ENCODE results near the gene TEKTIP1.

Gene TEKTIP1

GRCh38 chr19:3544058-3544376 lies 5.0 kb downstream of the TEKTIP1 start:
- no peaks in the 10 kb centered on the region for H3K27me3 ChIP-seq (ENCODE audit: insufficient read depth, insufficient read length)
- peaks cover 13% of the 10 kb centered on the region for H3K4me1 ChIP-seq (ENCODE audit: insufficient read depth, insufficient read length)
- H3K4me3 ChIP-seq (ENCODE audit: insufficient read length, low read depth): no peak overlapping the region
- H3K36me3 ChIP-seq (ENCODE audit: insufficient read depth, insufficient read length, low read length): peaks cover 71% of the 10 kb centered on the region
- TF ChIP-seq ZNF274 (IDR thresholded peaks at IDR 0.05; ENCODE audit: low read depth, low read length): no peak
- TF ChIP-seq YY1 (IDR thresholded peaks at IDR 0.05; ENCODE audit: insufficient read depth, insufficient read length): no peak
- no peak for TF ChIP-seq SUZ12 (IDR thresholded peaks at IDR 0.05; ENCODE audit: extremely low read depth, insufficient read depth, insufficient read length)
- no peak overlapping the region for H3K9ac ChIP-seq (ENCODE audit: insufficient read length, low read depth)
- no peak for DNase-seq (ENCODE audit: low read depth, low spot score)
- no peaks in the 10 kb centered on the region for H3K9me3 ChIP-seq (ENCODE audit: insufficient read depth, low read length)

DNA sequence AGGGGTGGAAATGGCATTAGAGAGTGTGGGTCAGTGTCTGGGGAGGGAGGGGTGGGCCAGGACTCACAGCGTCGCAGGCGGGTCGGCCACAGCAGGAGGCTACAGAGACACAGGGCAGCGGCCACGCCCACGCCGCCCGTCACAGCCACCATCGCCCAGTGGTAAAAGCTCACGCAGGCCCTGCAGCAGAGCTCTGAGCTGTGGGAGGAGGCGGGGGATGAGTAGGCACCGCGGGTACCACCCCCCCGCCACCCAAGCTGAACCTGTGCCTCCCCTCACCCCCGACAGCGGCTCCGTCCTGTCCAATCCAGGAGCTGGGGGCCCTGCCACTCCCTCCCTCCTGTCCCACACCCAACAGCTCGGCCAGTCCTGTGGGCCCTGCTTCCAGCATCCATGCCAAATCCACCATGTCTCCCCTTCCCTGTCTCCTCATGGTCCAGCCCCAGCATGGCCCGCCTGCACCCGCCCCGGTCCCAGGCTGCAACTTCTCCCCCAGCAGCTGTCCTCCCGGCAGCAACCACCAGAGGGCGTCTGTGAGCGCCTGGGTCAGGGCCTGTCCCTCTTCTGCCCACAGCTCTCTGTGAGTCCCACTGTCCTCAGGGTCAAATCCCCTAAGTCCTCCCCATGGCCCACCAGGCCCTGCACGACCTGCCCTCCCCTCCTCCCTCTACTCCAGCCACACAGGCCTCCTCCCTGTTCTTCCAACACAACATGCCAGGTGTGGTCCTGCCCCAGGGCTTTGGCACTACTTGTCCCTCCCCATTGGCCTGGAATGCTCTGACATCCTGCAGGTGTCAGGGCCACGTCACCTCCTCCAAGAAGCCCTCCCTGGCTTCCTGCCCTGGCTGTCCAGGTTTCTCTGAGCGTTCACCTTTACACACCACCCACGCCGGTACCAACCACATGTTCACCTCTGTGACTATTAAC lies 6.0 kb downstream of the TEKTIP1 start:
- Histone ChIP-seq H3K36me3 (ENCODE audit: insufficient read depth, insufficient read length, low read length) (peaks cover 73% of the 10 kb centered on the region), H3K4me1 (ENCODE audit: insufficient read depth, insufficient read length) (peaks cover 11% of the 10 kb centered on the region), H3K27me3 (ENCODE audit: insufficient read depth, insufficient read length) (no peaks in the 10 kb centered on the region), H3K4me3 (ENCODE audit: insufficient read length, low read depth) (no peak overlapping the region), H3K9me3 (ENCODE audit: insufficient read depth, low read length) (no peaks in the 10 kb centered on the region), H3K9ac (ENCODE audit: insufficient read length, low read depth) (peak overlapping the region; percentile 21)
- TF ChIP-seq YY1 (IDR thresholded peaks at IDR 0.05; ENCODE audit: insufficient read depth, insufficient read length) (no peak), ZNF274 (IDR thresholded peaks at IDR 0.05; ENCODE audit: low read depth, low read length) (no peak), SUZ12 (IDR thresholded peaks at IDR 0.05; ENCODE audit: extremely low read depth, insufficient read depth, insufficient read length) (no peak)
- peak; percentile 44 for DNase-seq (ENCODE audit: low read depth, low spot score)

DNA sequence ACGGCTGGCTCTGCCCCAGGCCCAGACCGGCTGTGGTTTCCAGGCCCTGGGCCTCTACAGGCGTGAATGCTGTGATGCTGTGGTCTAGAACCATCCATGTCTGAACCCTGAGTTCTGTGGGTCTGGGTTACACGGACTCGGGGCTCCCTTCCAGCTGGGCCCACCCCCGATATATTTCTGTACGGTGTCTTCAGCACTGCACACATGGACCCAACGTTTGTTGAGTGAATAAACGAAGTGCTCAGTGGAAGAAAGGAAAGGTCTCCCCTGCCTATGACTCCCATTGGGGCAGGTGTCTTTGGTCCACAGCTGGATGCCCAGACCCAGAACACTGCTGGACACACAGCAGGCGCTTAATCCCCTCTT lies 6.7 kb downstream of the TEKTIP1 start:
- Histone ChIP-seq H3K4me1 (ENCODE audit: insufficient read depth, insufficient read length) (peaks cover 11% of the 10 kb centered on the region), H3K36me3 (ENCODE audit: insufficient read depth, insufficient read length, low read length) (peaks cover 76% of the 10 kb centered on the region), H3K27me3 (ENCODE audit: insufficient read depth, insufficient read length) (no peaks in the 10 kb centered on the region), H3K4me3 (ENCODE audit: insufficient read length, low read depth) (no peak overlapping the region), H3K9me3 (ENCODE audit: insufficient read depth, low read length) (no peaks in the 10 kb centered on the region), H3K9ac (ENCODE audit: insufficient read length, low read depth) (no peak overlapping the region)
- no peak for DNase-seq (ENCODE audit: low read depth, low spot score)
- no peak for TF ChIP-seq YY1 (IDR thresholded peaks at IDR 0.05; ENCODE audit: insufficient read depth, insufficient read length)
- no peak for TF ChIP-seq ZNF274 (IDR thresholded peaks at IDR 0.05; ENCODE audit: low read depth, low read length)
- TF ChIP-seq SUZ12 (IDR thresholded peaks at IDR 0.05; ENCODE audit: extremely low read depth, insufficient read depth, insufficient read length): no peak

GRCh38 chr19:3546119-3546518 lies 7.1 kb downstream of the TEKTIP1 start:
- no peaks in the 10 kb centered on the region for H3K9me3 ChIP-seq (ENCODE audit: insufficient read depth, low read length)
- H3K4me3 ChIP-seq (ENCODE audit: insufficient read length, low read depth): no peak overlapping the region
- DNase-seq (ENCODE audit: low read depth, low spot score): no peak
- no peak for TF ChIP-seq SUZ12 (IDR thresholded peaks at IDR 0.05; ENCODE audit: extremely low read depth, insufficient read depth, insufficient read length)
- TF ChIP-seq YY1 (IDR thresholded peaks at IDR 0.05; ENCODE audit: insufficient read depth, insufficient read length): no peak
- TF ChIP-seq ZNF274 (IDR thresholded peaks at IDR 0.05; ENCODE audit: low read depth, low read length): no peak
- H3K36me3 ChIP-seq (ENCODE audit: insufficient read depth, insufficient read length, low read length): peaks cover 81% of the 10 kb centered on the region
- peak overlapping the region; percentile 8 for H3K9ac ChIP-seq (ENCODE audit: insufficient read length, low read depth)
- peaks cover 11% of the 10 kb centered on the region for H3K4me1 ChIP-seq (ENCODE audit: insufficient read depth, insufficient read length)
- no peaks in the 10 kb centered on the region for H3K27me3 ChIP-seq (ENCODE audit: insufficient read depth, insufficient read length)

GRCh38 chr19:3547301-3547731 lies 8.3 kb downstream of the TEKTIP1 start:
- Histone ChIP-seq H3K4me3 (ENCODE audit: insufficient read length, low read depth) (no peak overlapping the region), H3K9ac (ENCODE audit: insufficient read length, low read depth) (no peak overlapping the region), H3K4me1 (ENCODE audit: insufficient read depth, insufficient read length) (peaks cover 15% of the 10 kb centered on the region), H3K27me3 (ENCODE audit: insufficient read depth, insufficient read length) (no peaks in the 10 kb centered on the region), H3K36me3 (ENCODE audit: insufficient read depth, insufficient read length, low read length) (peaks cover 84% of the 10 kb centered on the region), H3K9me3 (ENCODE audit: insufficient read depth, low read length) (no peaks in the 10 kb centered on the region)
- TF ChIP-seq ZNF274 (IDR thresholded peaks at IDR 0.05; ENCODE audit: low read depth, low read length): no peak
- TF ChIP-seq SUZ12 (IDR thresholded peaks at IDR 0.05; ENCODE audit: extremely low read depth, insufficient read depth, insufficient read length): no peak
- no peak for TF ChIP-seq YY1 (IDR thresholded peaks at IDR 0.05; ENCODE audit: insufficient read depth, insufficient read length)
- DNase-seq (ENCODE audit: low read depth, low spot score): no peak

- no peak for TF ChIP-seq YY1 (IDR thresholded peaks at IDR 0.05; ENCODE audit: insufficient read depth, insufficient read length)
- TF ChIP-seq SUZ12 (IDR thresholded peaks at IDR 0.05; ENCODE audit: extremely low read depth, insufficient read depth, insufficient read length): no peak
- TF ChIP-seq ZNF274 (IDR thresholded peaks at IDR 0.05; ENCODE audit: low read depth, low read length): no peak
- H3K27me3 ChIP-seq (ENCODE audit: insufficient read depth, insufficient read length): no peaks in the 10 kb centered on the region
- DNase-seq (ENCODE audit: low read depth, low spot score): no peak
- peaks cover 83% of the 10 kb centered on the region for H3K36me3 ChIP-seq (ENCODE audit: insufficient read depth, insufficient read length, low read length)
- H3K9ac ChIP-seq (ENCODE audit: insufficient read length, low read depth): no peak overlapping the region
- H3K4me3 ChIP-seq (ENCODE audit: insufficient read length, low read depth): no peak overlapping the region
- no peaks in the 10 kb centered on the region for H3K9me3 ChIP-seq (ENCODE audit: insufficient read depth, low read length)
- peaks cover 20% of the 10 kb centered on the region for H3K4me1 ChIP-seq (ENCODE audit: insufficient read depth, insufficient read length)
Measured at GRCh38 chr19:3547767-3548282, 8.9 kb downstream of the TEKTIP1 start.

DNA sequence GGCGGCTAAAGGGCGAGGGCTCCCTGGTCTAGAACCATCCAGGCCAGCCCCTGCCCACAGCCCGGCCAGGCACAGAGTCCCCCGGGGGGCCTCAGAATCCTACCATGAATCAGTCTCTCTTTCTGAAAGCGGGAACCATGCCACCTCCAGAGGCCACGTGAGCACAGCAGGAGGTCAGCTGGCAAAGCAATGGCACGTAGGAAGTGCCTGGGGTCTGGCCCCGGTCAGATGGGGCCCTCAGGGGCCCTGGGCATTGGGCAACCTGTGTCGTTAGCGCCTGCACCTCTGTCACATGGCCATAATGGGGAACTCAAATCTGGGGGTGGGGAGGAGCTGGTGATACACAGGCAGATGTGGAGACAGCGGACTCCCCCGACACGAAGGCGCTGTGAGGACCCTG lies 9.6 kb downstream of the TEKTIP1 start:
- H3K27me3 ChIP-seq (ENCODE audit: insufficient read depth, insufficient read length): no peaks in the 10 kb centered on the region
- H3K36me3 ChIP-seq (ENCODE audit: insufficient read depth, insufficient read length, low read length): peaks cover 80% of the 10 kb centered on the region
- no peak overlapping the region for H3K4me3 ChIP-seq (ENCODE audit: insufficient read length, low read depth)
- no peak overlapping the region for H3K9ac ChIP-seq (ENCODE audit: insufficient read length, low read depth)
- peaks cover 20% of the 10 kb centered on the region for H3K4me1 ChIP-seq (ENCODE audit: insufficient read depth, insufficient read length)
- no peak for DNase-seq (ENCODE audit: low read depth, low spot score)
- no peaks in the 10 kb centered on the region for H3K9me3 ChIP-seq (ENCODE audit: insufficient read depth, low read length)
- TF ChIP-seq ZNF274 (IDR thresholded peaks at IDR 0.05; ENCODE audit: low read depth, low read length): no peak
- no peak for TF ChIP-seq SUZ12 (IDR thresholded peaks at IDR 0.05; ENCODE audit: extremely low read depth, insufficient read depth, insufficient read length)
- TF ChIP-seq YY1 (IDR thresholded peaks at IDR 0.05; ENCODE audit: insufficient read depth, insufficient read length): no peak

Data from NT2/D1 (cell line).